ENCODE data around the gene AP1S1.

AP1S1 gene

DNA sequence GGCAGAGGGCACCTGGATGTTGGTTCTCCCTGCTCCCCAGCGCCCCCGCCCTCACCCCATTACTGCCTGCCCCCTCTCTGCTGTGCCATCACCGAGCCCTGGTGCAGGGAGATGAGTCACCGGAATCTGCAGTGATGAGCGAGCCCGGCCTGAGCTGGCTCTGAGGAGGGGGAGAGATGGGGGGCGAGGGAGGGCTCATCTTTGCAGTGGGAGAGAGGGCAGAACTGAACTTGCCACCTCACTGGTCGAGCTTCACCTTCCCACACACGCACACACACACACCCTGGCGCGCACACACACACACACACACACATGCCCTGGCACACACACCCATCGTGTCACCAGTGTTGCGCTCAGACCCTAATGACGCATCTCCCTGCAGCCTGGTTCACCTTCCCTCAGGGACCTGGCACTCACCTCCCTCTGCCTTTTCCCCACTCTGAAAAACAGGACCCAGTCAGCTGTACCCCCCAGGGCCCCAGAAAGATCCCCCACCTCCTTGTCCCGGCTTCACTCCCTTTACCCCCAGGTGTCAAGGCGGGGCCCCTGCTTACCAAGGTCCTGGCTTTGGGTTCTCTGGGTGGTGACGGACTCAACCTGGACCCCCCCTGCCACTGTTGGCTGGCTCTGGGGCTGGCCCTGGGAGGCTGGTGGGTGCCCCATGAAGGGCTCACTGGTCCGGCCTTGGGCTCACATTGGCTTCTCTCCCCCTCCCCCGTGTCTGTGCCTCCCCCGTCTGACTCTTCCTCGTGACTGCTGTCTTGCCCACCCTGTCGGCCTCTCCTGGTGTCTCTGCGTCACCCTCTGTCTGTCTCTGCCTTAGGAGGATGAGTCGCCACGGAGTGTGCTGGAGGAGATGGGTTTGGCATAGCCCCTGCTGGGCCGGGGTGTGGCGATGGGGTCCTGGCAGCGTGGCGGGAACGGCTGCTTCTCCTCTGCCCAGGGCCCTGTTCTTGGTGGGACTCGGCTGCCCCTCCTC is 5.7 kb downstream of the AP1S1 start:
- no peak for DNase-seq

DNA sequence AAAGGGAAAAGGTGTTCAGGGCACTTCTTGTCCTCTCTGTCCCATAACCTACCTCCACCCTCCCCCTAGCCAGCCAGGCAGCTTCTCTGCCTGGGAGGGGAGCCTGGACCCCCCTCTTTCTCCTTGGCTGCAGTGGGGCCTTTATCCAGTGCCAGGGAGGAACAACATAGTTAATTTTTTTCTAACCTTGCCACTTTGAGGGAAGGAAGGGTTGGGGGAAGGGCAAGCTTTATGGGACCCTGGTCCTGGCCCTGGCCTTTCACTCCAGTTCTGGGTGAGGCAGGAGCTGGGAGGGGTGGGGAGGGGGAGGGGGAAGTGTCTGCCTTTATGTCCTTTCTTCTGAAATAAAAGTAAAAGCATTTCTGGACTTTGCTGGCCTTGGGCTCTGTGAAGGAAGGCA is 6.6 kb downstream of the AP1S1 start:
- DNase-seq, result no peak

DNA sequence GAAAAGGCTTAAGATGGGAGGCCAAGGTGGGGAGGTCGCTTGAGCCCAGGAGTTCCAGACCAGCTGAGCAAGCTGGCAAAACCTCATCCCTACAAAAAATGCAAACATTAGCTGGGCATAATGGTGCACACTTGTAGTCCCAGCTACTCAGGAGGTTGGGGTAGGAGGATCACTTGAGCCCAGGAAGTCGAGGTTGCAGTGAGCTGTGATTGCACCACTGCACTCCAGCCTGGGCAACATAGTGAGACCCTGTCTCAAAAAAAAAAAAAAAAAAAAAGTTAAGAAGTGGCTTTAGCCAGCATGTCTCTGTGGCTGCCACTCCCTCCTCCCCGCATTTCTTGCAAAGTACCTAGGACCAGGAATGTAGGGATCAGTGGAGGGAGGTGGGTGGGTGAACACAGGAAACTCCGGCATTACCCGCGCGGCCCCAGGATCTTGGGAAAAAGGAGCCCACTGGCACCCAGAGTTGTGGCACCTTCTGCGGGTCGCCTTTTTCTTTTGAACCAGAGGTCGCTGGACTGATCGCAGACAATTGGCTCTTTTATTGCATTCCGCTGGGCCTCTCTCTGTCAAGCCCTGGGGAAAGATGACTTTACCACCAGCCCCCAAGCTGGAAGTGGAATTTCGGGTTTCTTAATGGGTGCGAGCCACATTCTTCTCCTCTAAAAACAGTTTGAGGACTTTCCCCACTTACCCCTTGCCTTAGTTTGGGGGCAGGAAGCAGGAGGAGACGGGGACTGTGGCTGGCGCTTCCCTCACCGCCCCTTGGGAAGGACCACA is 7.6 kb downstream of the AP1S1 start:
- DNase-seq, result no peak

DNA sequence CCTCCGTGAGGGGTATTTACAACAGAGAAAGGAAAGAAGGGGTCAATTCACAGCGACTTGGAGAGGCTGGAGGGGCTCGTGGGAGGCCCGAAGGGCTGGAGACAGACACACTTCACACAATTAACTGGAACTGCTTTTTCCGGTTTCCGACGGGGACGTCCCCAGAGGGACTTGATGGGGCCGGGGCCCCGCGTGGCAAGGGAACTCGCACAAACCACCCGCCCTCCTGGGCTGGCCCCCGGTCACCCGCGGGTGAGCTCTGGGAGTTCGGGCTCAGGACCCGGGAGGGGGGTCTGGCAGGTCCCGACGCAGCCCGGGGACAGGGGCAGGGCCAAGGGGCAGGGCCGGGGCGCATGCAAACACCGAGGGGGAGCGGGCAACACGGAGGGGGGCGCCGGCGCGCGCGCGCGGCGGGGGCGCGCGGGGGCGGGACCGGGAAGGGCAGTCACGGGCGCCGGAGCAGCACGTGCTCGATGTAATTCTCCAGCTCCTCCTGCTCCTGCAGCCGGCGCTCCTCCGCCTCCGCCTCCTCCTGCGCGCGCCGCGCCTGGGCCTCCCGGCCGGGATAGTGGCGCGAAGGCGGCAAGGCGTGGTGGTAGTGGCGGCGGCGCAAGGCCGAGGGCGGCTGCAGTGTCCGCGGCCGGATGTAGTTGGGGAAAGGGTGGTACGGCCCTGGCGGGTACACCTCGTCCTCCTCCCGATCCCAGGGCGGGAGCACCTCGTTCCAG is 8.4 kb downstream of the AP1S1 start:
- DNase-seq, result peak; percentile 42

DNA sequence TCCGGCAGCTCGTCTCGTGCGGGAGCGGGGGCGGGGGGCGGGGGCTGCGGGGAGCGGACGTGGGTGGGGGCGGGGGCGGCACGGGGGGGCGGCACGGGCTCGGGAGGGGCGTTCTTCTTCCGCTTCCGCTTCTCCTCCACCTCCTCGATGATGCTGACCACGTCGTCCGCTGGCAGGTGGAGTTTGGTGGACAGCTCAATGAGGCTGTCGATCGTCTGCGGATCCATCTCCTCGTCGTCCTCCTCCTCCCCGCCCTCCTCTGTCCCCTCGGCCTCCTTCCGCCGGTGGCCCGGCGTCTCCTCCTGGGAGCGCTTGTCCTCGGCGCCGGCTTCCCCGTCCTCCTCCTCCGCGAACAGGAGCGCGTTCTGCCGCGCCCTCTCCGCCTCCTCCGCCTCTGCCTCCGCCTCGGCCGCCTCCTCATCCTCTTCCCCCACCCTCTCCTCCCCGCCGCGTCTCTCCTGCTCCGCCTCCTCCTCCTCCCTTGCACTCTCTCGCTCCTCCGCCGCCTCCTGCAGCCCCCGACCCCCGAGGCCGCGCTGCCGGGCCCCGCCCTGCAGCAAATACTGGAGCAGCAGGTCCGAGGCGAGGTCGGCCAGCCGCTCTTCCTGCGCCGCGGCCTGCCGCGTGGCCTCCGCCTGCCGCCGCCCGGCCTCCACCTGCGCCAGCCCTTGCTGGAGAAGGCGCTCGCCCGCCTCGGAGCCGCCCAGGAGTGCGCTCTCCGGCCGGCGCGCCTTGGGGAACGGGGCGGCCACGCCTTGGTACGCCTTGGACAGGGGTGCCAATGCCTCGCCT is 9.2 kb downstream of the AP1S1 start:
- peak; percentile 42 for DNase-seq

DNA sequence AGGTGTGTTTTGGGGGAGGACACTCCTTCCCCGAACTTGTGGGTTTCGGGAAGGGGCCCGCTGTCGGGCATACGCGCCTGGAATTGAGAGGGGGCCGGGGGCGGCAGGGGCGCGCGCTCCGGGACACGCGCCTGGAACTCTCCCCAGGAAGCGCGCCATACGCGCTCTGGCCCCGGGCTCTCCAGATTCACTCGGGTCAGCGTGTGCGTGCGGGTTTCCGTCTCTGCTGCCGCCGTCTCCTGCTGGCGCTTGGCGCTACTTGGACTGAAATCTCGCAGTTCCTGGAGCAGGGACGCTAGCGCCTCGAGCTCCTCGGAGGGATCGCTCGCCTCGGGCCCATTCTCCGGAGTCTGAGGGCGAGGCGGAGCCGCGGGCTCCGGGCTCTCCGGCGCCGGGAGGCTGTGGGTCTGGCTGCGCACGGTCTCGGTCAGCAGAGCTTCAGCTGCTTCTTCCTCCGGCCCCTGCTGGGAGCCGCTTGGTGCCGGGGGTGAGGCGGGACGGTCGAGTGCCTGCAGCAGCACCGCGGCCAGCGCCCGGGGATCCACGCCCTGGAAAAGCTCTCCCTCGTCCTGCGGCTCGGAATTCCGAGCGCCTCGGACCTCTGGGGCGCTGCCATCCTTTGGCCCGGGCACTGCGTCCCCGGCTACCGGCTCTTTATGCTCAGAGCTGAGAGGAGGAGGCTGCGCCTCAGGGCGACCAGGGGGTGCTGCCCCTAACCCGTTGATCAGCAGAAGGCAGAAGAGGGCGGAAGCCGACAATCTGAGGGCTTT is 10.0 kb downstream of the AP1S1 start:
- DNase-seq, result no peak

DNA sequence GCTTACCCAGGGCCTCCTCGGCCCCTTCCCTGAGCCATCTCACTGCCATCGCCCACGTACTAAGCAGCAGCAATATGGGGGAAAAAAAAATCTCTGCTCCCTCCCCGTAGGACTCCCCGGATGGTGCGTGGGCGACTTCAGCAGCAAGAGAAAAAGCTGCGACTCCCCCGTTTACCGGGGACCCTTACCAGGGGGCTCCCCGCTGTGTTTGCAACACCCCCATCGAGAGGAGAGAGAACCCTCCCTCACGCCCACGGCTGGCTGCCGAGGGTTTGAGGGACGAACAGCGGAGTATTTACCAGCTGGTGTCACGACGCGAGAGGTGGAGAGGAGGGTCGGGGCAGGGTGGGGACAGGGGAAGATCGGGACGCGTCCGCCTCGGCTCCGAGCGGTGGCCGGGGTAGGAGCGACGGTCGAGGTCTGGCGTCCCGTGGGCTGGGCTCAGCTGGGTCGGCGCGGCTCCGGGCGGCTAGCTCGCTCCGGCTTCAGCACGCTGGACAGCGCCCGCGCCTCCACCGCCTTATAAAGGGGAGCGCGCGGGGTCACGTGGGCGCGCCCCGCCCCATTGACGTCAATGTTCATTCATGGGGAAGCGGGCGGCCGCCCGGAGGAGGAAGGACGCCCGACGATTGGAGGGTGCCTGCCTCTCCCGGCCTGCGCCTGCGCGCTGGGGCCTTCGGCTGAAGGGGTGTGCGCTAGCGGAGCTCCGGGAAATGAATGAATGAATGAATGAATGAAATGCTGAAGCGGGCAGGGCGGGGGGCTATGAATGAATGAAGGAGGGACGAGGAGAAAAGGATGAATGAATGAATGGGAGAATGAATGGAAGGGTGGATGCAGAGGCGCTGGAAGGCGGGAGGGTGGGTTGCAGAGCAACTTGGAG is 11.0 kb downstream of the AP1S1 start, which contains the start of gene VGF:
Gene VGF, minus strand, starts transcription at position 495 of the 883 bp plus-strand sequence. CDS start 726 bp downstream, outside the sequence.
- DNase-seq, result peak; percentile 81

DNA sequence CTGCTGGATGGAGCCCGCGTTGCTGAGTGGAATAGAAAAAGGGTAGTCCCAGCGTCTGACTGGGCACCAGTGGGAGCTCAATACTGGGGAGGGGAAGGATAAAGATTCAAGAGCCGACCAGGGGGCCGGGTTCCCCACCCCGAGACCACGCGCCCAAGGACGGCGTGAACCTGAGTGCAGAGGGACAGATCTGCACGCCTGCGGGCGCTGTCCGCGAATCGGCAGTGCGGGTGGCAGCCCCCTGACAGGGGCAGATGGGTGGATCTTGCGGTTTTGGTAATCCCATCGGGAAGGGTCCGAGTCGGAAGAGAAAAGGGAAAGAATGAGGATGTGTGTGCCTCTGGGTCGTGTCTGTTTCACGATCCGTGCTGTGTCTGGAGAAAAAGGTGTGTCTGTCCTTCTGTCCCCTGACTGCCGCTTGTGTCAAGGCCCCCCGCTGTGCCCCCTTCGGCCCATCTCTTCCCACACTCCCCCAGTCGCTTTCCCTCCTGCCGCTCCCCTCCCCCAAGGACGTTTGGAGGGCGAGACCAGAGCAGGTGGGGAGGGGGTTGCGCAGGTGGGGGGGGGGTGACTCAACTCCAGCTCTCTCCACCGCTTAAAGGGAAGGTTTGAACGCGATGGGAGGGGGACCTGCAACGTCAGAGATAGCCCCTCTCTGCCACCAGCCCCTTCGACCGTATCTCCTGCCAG is 11.8 kb downstream of the AP1S1 start:
- DNase-seq, result no peak

DNA sequence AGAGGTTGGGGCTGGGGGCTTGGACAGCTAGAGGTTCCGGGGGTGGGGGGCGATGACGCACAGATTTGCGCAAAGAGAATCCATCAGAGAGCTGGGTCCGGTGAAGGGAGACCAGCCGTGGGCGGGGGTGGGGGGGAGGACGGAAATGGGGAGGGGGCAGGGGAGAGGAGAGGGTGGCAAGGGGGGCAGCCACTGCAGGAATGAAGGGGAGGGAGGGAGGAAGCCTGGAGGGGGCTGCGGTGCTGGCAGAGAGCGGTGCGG is 12.3 kb downstream of the AP1S1 start:
- DNase-seq, result no peak

DNA sequence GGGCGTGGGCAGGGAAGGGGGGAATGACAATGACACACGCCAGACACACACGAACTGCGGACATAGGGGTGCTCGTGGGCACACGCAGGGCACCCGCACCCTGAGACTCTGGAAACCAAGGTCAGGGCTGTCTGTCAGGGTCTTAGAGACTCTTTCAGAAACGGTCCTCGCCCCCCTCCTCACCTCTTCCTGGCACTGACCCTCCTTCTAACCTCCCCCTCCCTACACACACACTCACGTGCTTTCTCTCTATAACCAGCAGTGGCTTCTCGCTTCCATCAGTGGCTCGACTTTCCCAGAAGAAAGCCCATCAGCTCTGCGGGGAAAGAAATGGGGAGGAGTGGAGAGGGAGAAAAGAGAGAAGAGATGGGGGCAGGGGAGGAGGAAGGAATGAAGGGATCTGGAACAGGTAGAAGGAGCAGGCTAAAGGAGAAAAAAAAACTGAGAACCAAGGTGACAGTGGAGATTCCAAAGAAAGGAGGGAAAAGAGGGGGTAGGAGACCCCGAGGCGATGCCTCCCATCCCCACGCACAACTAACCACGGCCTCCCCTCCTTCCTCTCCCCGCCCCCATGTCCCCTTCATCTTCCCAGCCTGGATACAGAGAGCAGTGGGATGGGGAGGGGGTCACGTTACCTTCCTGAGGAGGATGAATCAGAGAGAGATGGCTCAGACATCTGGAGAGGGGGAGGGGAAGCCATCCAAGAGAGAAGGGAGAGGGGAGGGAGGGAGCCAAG is 12.8 kb downstream of the AP1S1 start:
- peak; percentile 16 for DNase-seq

DNA sequence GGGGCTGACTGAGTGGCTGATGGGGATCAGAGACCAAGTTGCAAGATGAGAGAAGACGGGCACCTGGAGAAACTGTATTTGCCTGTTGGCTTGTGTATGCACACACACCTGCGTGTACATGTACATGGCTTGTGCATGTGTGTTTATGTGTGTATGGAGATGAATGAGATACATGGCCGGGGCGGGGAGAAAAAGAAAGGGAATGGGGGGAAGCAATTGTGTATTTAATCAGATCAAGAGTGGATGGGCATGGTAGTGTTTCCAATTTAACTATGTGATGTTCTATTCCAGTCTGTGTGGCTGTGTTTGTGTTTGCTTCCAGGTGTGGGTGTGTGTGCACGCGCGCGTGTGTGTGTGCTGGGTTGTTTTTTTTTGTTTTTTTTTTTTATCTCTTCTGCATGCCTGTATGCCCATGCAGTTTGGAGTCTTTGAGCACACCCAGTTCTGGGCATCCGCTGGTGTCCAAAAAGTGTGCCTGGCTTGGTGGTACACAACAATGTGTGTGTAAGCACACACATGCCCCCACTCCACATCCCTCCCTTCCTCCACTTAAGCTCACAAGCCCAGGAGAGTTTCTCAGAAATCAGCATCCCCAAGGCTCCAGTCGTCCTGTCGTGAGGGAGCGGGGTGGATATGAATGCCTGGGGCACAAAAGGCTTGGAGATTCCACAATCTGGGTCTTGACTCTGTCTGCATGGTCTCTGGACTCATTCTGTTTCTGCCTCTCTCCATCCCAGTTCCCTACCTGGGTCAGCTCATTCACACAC is 13.6 kb downstream of the AP1S1 start:
- DNase-seq, result no peak

DNA sequence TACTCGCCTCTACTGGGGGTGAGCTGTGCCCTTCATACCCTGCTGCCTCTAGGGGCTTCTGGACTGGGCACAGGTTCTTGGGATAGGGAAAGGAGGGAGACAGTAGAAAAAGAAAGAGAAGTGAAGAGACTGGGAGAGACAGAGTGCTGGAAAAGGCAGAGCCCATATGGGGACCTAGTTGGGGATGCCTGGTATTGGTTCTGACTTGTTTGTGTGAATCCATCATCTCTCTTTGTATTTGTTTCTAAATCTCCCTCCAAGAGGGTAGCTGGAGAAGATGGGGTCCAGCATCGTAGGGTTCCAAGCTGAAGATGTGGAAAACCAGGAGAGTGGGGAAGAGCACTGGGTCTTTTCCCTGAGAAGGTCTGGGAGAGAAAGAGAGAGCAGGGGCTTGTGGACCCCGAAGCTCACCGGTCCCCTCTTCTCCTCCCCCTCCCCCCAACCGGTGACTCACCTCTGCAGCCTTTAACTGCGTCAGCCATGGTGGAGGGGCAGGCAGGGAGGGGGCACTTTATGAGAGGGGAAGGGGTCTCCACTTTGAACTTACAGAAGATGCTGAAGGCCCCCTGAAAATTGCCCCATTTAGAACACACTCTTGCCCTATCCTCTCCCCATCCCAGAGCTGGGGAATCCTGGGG is 14.3 kb downstream of the AP1S1 start:
- DNase-seq, result no peak

DNA sequence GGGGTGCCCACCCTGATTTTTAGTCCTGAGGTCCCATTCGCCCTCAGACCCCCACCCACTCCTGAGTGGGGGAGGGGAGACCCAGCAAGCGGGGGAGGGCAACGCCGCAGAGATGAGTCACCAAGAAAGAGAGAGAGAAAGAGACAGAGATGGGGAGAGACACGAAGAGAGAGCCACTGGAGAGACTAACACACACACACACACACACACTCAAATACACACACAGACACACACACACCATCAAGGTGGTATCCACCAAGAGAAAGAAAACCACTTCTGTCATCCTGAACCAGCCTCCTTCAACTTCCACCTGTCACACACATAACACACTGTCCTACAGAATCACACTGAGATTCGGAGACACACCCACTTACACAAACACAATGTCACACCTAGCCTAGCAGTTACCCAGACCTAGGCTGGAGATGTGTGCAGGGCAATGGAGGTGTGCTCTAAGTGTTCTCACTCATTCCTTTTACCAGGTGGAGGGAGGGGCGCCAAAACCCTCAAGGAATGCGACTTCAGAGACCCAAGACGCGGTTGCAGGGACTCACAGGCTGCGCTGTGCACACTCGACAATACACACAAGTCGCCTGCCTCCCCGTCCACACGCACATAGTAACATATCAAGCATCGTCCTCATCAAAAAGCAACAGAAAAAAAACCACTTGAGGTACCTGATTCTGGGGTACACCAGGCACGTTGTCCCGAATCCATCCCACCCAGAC is 15.0 kb downstream of the AP1S1 start:
- no peak for DNase-seq

DNA sequence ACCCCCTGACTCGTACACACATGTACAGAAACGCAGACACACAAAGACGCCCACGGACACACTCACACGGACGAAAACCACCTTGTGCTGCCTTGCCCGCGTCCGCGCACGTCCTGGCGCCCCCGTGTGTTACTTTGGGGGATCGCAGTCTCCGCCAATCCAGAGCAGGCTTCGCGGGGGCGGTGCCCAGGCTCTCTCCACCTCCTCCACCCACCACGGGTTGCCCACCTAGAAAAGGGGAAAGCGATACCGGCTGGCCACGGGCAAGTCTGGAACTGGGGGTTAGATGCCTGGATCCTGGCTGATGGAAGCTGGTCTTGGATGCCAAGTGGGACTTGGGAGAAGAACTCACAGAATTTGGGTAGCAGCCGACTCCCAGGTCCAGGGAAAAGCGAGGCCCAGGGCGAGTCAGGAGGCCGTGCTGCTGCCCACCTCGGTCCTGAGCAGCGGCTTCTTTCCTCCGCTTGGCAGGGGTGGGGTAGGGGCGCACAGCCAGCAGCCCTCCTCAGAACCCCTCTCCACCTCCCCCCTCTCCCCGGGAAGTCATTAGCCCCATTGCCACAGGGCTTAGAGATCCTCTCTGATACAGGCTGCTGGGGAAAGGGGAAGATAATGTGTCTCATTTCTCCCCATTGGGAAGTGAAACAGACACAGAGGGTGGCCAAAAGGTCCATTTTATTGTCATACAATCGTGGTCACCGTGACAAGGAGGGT is 15.7 kb downstream of the AP1S1 start:
- DNase-seq, result no peak

DNA sequence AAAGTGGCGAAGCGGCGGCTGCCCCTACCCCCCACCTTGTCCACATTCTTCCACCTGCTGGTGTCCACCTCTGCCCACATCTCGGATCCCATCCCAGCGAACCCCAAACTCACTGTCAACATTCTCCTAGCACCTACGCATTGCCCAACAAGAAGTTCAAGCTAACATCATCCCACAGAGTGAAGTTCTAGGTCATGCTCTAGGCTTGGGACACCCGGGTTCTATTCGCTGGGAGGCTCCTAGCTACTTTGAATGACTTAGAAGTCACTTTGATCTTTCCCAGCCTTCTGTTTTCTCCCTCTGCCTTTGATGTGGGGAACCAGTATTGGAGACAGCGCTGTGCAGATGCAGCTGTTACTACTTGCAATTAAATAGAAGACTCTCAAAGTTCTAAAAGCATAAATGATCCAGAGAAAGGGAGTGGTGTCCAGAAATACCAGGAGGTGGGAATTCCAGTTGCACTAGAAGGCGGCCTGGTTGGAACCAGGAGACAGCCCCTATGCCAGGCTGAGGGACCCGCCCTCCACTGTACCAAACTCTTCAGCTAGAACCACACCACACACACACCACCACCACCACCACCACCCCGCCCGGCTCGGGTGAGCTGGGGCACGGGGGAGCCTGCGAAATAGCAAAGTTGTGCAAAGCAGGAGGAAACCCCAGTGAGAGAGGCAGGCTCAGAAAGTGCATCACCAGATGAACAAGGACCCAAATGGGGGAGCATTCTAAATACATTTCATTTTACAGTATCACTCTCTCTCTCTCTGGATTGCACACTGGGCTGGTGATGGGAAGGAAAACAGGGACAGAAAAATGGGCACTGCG is 16.6 kb downstream of the AP1S1 start:
- DNase-seq, result no peak

DNA sequence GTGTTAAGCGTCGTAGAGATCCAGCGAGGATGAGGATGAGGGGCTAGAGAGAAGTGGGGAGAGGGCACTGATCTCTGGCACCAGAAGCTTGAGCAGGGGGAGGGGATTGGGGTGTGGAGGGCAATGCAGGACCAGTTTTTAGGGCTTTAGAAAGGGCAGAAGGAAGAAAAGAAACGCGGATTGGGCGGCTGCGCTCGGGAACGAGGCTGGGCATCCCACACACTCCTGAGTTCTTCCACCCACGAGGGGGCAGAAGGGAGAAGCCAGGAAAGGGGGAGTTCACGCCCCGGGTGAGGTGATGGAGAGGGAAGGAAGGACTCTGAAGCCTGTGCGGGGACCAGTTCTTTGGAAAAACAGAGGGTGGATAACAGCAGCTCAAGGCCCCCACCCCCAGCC is 17.2 kb downstream of the AP1S1 start:
- DNase-seq, result no peak

Data from NCI-H446 treated with DMSO at 0.1 percent for 48 hours (cell line).